Caco-2 (cell line): ENCODE results near the gene GLB1L2. TPM values are rescaled to one million over a fixed set of nuclear protein-coding genes. Genes with fewer than 3 reads are reported as not detected.

Experiments
- BruUV-seq: library from RNA; stranded (reverse); fragments of 400-500 nt; replicated peaks from 2 replicates; lab custom pipeline; 2021; lab: Mats Ljungman, UMichigan
- CTCF ChIA-PET: fragments of 300-600 bp; sonication (Branson Sonifier 250); formaldehyde crosslinking; loops from one replicate; lab custom pipeline; 2022; ENCODE audit warnings: antibody characterized with exemption; lab: Charles Lee
- POLR2A ChIA-PET: fragments of 300-600 bp; sonication (Branson Sonifier 250); formaldehyde crosslinking; loops from one replicate; lab custom pipeline; 2022; ENCODE audit warnings: antibody characterized with exemption; lab: Charles Lee
- DNase-seq, 2 experiments: peaks; one replicate each; pipeline versions ENCODE4 v3.0.0 to v3.0.0-alpha.2; 2020 to 2022
- H3K27me3 ChIP-seq: replicated peaks from 2 replicates; pipeline ENCODE4 v1.6.0; 2011; ENCODE audit warnings: low read length; ENCODE audit not compliant: control insufficient read depth, insufficient read depth
- H3K36me3 ChIP-seq: 2 replicates; pipeline ENCODE4 v1.5.1; 2011; ENCODE audit warnings: low read length; ENCODE audit not compliant: control insufficient read depth, insufficient read depth
- H3K4me1 ChIP-seq: fragments of 250-450 bp; sonication (Bioruptor Pico); 2 replicates; pipeline ENCODE4 v1.5.1; 2020; ENCODE audit warnings: mild to moderate bottlenecking
- H3K4me3 ChIP-seq: 2 replicates; pipeline ENCODE4 v1.5.1; 2011; ENCODE audit warnings: low read depth, mild to moderate bottlenecking, control low read depth, low read length
- H3K9me3 ChIP-seq: fragments of 250-450 bp; sonication (Bioruptor Pico); 2 replicates; pipeline ENCODE4 v1.5.1; 2020; ENCODE audit warnings: mild to moderate bottlenecking, moderate library complexity
- H3K27ac Mint-ChIP-seq: one replicate; pipeline ENCODE4 v1.8.0; 2022; ENCODE audit warnings: mixed read lengths; ENCODE audit not compliant: unreplicated experiment
- H3K27me3 Mint-ChIP-seq: one replicate; pipeline ENCODE4 v1.8.0; 2022; ENCODE audit warnings: mixed read lengths; ENCODE audit not compliant: insufficient read depth, unreplicated experiment
- H3K36me3 Mint-ChIP-seq: one replicate; pipeline ENCODE4 v1.8.0; 2022; ENCODE audit warnings: mild to moderate bottlenecking, mixed read lengths; ENCODE audit not compliant: insufficient read depth, unreplicated experiment
- H3K4me1 Mint-ChIP-seq: one replicate; pipeline ENCODE4 v1.8.0; 2022; ENCODE audit warnings: low read depth, mixed read lengths; ENCODE audit not compliant: unreplicated experiment
- H3K4me3 Mint-ChIP-seq: one replicate; pipeline ENCODE4 v1.8.0; 2022; ENCODE audit warnings: mild to moderate bottlenecking, moderate library complexity, mixed read lengths; ENCODE audit not compliant: unreplicated experiment
- H3K9me3 Mint-ChIP-seq: one replicate; pipeline ENCODE4 v1.8.0; 2022; ENCODE audit warnings: mixed read lengths; ENCODE audit not compliant: unreplicated experiment
- CTCF ChIP-seq, 2 experiments: fragments of 200-600 bp in 1 of 2; IDR thresholded peaks; 1 replicate in 1 of 2; 2 replicates in 1 of 2; pipeline versions ENCODE4 v1.5.1 to v1.8.0; 2011 to 2022; ENCODE audit warnings: antibody characterized with exemption in 1 of 2, control low read depth in 1 of 2, inconsistent platforms in 1 of 2, low read depth in 1 of 2, low read length in 1 of 2, mild to moderate bottlenecking in 1 of 2, moderate library complexity in 1 of 2; ENCODE audit not compliant: insufficient read depth in 1 of 2, severe bottlenecking in 1 of 2, unreplicated experiment in 1 of 2
- intact Hi-C: fragments of 100-400 bp; cut with micrococcal nuclease; formaldehyde crosslinking; loops from one replicate; pipeline ENCODE4 v1.10.0; 2022; ENCODE audit not compliant: unreplicated experiment
- total RNA-seq: library from RNA; stranded (reverse); gene quantifications from 2 replicates; pipeline ENCODE4 v1.2.3, GENCODE V29; 2022

Gene GLB1L2
- total RNA-seq, 1 experiment from 2014 or later: 15.8 TPM

GRCh38 chr11:134412203-134413042, 80.6 kb downstream of the GLB1L2 start, which contains the start of gene B3GAT1:
B3GAT1 (minus strand) TSS chr11:134412242; CDS start chr11:134387659, 24,583 bp downstream.
- no peaks in the 10 kb centered on the region for H3K4me1 Mint-ChIP-seq
- CTCF ChIA-PET: interaction anchor here (0.7 kb wide), 1 partner anchor 315 kb away, joined by 4 read pairs; no protein-coding TSS in a partner anchor

GRCh38 chr11:134413043-134413825, 81.4 kb downstream of the GLB1L2 start:
- H3K27me3 ChIP-seq: peaks cover 17% of the 10 kb centered on the region
- H3K4me3 ChIP-seq: no peak overlapping the region
- POLR2A ChIA-PET: no interaction called here
- peak overlapping the region; percentile 34 for H3K4me3 Mint-ChIP-seq
- H3K9me3 Mint-ChIP-seq: no peaks in the 10 kb centered on the region
- H3K27me3 Mint-ChIP-seq: peaks cover 49% of the 10 kb centered on the region
- no peaks in the 10 kb centered on the region; the same call in 1 of the 2 replicates for H3K9me3 ChIP-seq
- no peak for TF ChIP-seq CTCF (IDR thresholded peaks at IDR 0.05; ENCODE audit: insufficient read depth in 1 of 2, low read depth in 1 of 2, low read length in 1 of 2, severe bottlenecking in 1 of 2, unreplicated experiment in 1 of 2)
- BruUV-seq: no TSS peak
- intact Hi-C loops: no loop called here
- H3K4me1 Mint-ChIP-seq: no peaks in the 10 kb centered on the region
- H3K36me3 Mint-ChIP-seq: no peaks in the 10 kb centered on the region
- no peak for DNase-seq
- CTCF ChIA-PET: no interaction called here
- peaks cover 5% of the 10 kb centered on the region; the same call in 1 of the 2 replicates for H3K4me1 ChIP-seq
- H3K27ac Mint-ChIP-seq: no peak overlapping the region
- no peaks in the 10 kb centered on the region for H3K36me3 ChIP-seq

More at GRCh38 chr11:134412203-134413042, 80.6 kb downstream of the GLB1L2 start, which contains the start of gene B3GAT1:
- no peak for TF ChIP-seq CTCF (IDR thresholded peaks at IDR 0.05; ENCODE audit: insufficient read depth in 1 of 2, low read depth in 1 of 2, low read length in 1 of 2, severe bottlenecking in 1 of 2, unreplicated experiment in 1 of 2)
- Histone ChIP-seq H3K4me1 (peaks cover 5% of the 10 kb centered on the region; the same call in 1 of the 2 replicates), H3K9me3 (no peaks in the 10 kb centered on the region), H3K4me3 (peak within 1 kb of the TSS; percentile 28), H3K27me3 (peaks cover 17% of the 10 kb centered on the region), H3K36me3 (no peaks in the 10 kb centered on the region)
- intact Hi-C loops: no loop called here
- H3K36me3 Mint-ChIP-seq: no peaks in the 10 kb centered on the region
- POLR2A ChIA-PET: no interaction called here
- no peak for DNase-seq
- no peaks in the 10 kb centered on the region for H3K9me3 Mint-ChIP-seq
- H3K4me3 Mint-ChIP-seq: peak within 1 kb of the TSS; percentile 34
- H3K27me3 Mint-ChIP-seq: peaks cover 53% of the 10 kb centered on the region
- H3K27ac Mint-ChIP-seq: no peak within 1 kb of the TSS
- BruUV-seq: no TSS peak
